ENCODE measurements around the gene DES. TPM values are rescaled to one million over a fixed set of nuclear protein-coding genes. Genes with fewer than 3 reads are reported as not detected.

The DES gene
- total and polyA plus RNA-seq, 2 experiments from 2014 or later: 1.3 to 2.0 TPM

DNA sequence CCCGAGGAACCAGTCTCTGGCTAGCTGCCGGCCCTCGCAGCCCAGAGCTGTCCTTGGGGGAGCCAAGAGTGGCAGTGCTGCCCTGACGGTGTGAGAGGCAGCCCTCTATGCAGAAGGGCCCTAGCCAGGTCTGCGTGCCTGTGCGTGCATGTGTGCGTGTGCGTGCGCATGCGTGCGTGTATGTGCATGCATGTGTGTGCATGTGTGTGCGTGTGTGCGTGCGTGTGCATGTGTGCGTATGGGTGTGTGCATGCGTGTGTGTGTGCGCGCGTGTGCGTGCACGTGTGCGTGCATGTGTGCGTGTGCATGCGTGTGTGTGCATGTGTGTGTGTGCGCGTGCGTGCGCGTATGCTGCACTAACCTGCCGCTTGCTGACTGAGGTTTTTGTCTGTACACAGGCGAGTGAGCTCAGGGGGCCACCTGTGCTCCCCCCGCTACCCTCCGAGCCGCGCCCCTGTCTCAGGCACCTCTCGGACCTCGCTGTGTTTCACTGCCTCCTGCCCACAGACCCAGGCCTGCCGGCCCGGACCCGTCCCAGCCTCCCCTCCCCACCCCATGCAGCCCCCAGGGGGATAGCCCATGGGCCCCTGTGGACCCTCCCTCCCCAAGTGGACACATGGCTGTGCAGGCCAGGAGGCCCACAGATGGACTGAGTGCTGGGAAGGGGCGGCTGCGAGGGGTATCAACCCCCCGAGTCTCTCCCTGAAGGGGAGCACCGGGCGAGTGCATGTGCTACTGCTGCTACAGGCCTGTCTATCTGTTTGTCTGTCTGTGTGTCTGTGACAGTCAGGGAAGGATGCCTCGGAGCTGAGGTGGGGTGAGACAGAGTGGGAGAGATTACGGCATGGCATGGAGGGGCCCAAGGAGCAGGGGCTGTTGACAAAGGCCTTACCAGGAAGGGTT lies 47.7 kb downstream of the DES start (continued):
- TF ChIP-seq, protein P1, sequence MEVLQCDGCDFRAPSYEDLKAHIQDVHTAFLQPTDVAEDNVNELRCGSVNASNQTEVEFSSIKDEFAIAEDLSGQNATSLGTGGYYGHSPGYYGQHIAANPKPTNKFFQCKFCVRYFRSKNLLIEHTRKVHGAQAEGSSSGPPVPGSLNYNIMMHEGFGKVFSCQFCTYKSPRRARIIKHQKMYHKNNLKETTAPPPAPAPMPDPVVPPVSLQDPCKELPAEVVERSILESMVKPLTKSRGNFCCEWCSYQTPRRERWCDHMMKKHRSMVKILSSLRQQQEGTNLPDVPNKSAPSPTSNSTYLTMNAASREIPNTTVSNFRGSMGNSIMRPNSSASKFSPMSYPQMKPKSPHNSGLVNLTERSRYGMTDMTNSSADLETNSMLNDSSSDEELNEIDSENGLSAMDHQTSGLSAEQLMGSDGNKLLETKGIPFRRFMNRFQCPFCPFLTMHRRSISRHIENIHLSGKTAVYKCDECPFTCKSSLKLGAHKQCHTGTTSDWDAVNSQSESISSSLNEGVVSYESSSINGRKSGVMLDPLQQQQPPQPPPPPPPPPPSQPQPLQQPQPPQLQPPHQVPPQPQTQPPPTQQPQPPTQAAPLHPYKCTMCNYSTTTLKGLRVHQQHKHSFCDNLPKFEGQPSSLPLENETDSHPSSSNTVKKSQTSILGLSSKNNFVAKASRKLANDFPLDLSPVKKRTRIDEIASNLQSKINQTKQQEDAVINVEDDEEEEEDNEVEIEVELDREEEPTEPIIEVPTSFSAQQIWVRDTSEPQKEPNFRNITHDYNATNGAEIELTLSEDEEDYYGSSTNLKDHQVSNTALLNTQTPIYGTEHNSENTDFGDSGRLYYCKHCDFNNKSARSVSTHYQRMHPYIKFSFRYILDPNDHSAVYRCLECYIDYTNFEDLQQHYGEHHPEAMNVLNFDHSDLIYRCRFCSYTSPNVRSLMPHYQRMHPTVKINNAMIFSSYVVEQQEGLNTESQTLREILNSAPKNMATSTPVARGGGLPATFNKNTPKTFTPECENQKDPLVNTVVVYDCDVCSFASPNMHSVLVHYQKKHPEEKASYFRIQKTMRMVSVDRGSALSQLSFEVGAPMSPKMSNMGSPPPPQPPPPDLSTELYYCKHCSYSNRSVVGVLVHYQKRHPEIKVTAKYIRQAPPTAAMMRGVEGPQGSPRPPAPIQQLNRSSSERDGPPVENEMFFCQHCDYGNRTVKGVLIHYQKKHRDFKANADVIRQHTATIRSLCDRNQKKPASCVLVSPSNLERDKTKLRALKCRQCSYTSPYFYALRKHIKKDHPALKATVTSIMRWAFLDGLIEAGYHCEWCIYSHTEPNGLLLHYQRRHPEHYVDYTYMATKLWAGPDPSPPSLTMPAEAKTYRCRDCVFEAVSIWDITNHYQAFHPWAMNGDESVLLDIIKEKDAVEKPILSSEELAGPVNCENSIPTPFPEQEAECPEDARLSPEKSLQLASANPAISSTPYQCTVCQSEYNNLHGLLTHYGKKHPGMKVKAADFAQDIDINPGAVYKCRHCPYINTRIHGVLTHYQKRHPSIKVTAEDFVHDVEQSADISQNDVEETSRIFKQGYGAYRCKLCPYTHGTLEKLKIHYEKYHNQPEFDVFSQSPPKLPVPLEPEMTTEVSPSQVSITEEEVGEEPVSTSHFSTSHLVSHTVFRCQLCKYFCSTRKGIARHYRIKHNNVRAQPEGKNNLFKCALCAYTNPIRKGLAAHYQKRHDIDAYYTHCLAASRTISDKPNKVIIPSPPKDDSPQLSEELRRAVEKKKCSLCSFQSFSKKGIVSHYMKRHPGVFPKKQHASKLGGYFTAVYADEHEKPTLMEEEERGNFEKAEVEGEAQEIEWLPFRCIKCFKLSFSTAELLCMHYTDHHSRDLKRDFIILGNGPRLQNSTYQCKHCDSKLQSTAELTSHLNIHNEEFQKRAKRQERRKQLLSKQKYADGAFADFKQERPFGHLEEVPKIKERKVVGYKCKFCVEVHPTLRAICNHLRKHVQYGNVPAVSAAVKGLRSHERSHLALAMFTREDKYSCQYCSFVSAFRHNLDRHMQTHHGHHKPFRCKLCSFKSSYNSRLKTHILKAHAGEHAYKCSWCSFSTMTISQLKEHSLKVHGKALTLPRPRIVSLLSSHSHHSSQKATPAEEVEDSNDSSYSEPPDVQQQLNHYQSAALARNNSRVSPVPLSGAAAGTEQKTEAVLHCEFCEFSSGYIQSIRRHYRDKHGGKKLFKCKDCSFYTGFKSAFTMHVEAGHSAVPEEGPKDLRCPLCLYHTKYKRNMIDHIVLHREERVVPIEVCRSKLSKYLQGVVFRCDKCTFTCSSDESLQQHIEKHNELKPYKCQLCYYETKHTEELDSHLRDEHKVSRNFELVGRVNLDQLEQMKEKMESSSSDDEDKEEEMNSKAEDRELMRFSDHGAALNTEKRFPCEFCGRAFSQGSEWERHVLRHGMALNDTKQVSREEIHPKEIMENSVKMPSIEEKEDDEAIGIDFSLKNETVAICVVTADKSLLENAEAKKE (CRISPR knock-in tag; IDR thresholded peaks at IDR 0.05): no peak
- TF ChIP-seq POLR2AphosphoS5 (IDR thresholded peaks at IDR 0.05; ENCODE audit: low read depth): no peak
- TF ChIP-seq EZH2 (IDR thresholded peaks at IDR 0.05; ENCODE audit: low read depth, unreplicated experiment): no peak
- no peak for TF ChIP-seq ZNF331 (CRISPR knock-in tag; IDR thresholded peaks at IDR 0.05; ENCODE audit: low read depth)
- TF ChIP-seq, protein P2, sequence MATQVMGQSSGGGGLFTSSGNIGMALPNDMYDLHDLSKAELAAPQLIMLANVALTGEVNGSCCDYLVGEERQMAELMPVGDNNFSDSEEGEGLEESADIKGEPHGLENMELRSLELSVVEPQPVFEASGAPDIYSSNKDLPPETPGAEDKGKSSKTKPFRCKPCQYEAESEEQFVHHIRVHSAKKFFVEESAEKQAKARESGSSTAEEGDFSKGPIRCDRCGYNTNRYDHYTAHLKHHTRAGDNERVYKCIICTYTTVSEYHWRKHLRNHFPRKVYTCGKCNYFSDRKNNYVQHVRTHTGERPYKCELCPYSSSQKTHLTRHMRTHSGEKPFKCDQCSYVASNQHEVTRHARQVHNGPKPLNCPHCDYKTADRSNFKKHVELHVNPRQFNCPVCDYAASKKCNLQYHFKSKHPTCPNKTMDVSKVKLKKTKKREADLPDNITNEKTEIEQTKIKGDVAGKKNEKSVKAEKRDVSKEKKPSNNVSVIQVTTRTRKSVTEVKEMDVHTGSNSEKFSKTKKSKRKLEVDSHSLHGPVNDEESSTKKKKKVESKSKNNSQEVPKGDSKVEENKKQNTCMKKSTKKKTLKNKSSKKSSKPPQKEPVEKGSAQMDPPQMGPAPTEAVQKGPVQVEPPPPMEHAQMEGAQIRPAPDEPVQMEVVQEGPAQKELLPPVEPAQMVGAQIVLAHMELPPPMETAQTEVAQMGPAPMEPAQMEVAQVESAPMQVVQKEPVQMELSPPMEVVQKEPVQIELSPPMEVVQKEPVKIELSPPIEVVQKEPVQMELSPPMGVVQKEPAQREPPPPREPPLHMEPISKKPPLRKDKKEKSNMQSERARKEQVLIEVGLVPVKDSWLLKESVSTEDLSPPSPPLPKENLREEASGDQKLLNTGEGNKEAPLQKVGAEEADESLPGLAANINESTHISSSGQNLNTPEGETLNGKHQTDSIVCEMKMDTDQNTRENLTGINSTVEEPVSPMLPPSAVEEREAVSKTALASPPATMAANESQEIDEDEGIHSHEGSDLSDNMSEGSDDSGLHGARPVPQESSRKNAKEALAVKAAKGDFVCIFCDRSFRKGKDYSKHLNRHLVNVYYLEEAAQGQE (IDR thresholded peaks at IDR 0.05; ENCODE audit: unreplicated experiment): no peak
